SK-N-SH (cell line): Measurements from ENCODE around the gene TMEM9.

Experiments
- CTCF ChIP-seq: fragments of 200-600 bp; sonication (generic); IDR thresholded peaks from 2 replicates; pipeline ENCODE4 v1.6.1; 2017; ENCODE audit warnings: antibody characterized with exemption, mild to moderate bottlenecking, moderate library complexity
- ELF1 ChIP-seq: IDR thresholded peaks from 2 replicates; pipeline ENCODE4 v1.4.0; 2012
- FOXJ3 ChIP-seq: sonication (generic); formaldehyde crosslinking; IDR thresholded peaks from 2 replicates; pipeline ENCODE4 v1.5.1; 2020; ENCODE audit warnings: mild to moderate bottlenecking, missing genetic modification reagents
- JUND ChIP-seq: IDR thresholded peaks from 2 replicates; pipeline ENCODE4 v1.4.0; 2012
- NRF1 ChIP-seq: IDR thresholded peaks from 2 replicates; pipeline ENCODE4 v1.6.1; 2012; ENCODE audit warnings: low read depth, mild to moderate bottlenecking, low read length
- RAD21 ChIP-seq: IDR thresholded peaks from 2 replicates; pipeline ENCODE4 v1.6.1; 2012; ENCODE audit warnings: mild to moderate bottlenecking, low read length
- REST ChIP-seq: IDR thresholded peaks from 2 replicates; pipeline ENCODE4 v1.6.1; 2012; ENCODE audit warnings: mild to moderate bottlenecking, low read depth, low read length, moderate library complexity
- SIN3A ChIP-seq: IDR thresholded peaks from 2 replicates; pipeline ENCODE4 v1.6.1; 2012; ENCODE audit warnings: low read depth, mild to moderate bottlenecking, low read length, moderate library complexity, borderline replicate concordance
- TEAD4 ChIP-seq: IDR thresholded peaks from 2 replicates; pipeline ENCODE4 v1.4.0; 2012; ENCODE audit warnings: mild to moderate bottlenecking, borderline replicate concordance; ENCODE audit not compliant: insufficient read depth
- USF2 ChIP-seq: fragments of 150-350 bp; IDR thresholded peaks from 2 replicates; pipeline ENCODE4 v1.6.1; 2017; ENCODE audit warnings: antibody characterized with exemption, low read length, low read depth, borderline replicate concordance

- TF ChIP-seq CTCF (no peak), FOXJ3 (CRISPR knock-in tag) (no peak), SIN3A (no peak), REST (no peak), ELF1 (no peak), TEAD4 (no peak), USF2 (no peak), RAD21 (no peak), JUND (no peak), NRF1 (no peak)
Observed at GRCh38 chr1:201088901-201089525, 65.3 kb downstream of the TMEM9 start.
